NCI-H1436 (cell line): ENCODE results near the gene ZDHHC21.

ENCODE experiments used
- DNase-seq: peaks from one replicate; lab custom pipeline; 2025; lab: John Stamatoyannopoulos, UW

The ZDHHC21 gene

GRCh38 chr9:14616188-14616982 lies 76.8 kb downstream of the ZDHHC21 start:
- DNase-seq: peak; percentile 45

GRCh38 chr9:14608540-14608939 lies 84.7 kb downstream of the ZDHHC21 start:
- peak; percentile 61 for DNase-seq

DNA sequence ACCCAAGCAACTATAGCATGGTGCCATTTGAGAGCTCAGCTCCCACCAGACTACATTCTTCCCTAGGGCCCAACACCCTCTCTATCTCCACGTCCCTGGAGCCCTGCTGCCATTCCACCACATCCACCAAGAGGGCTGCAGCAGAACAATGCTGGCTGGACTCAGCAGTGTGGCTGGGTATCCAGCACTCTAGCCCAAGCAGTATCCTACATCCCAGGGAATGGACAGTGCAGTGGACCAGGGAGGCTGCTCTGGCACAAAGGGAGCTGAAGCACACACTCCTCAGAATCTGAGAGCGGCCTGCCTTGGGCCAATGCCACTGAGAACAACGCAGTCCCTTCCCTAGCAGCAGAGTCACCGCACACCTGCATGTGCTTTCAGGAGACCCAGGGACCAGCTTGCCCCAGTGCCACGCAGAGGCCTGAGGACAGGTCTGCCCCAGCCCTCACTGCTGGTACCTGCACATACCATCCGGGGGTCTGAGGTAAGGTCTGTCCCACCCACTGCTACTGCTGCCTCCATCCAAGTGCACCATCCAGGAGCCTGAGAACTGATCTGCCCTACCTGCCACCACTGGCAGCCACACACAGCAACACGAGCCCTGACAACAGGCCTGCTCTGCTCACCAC lies 95.9 kb downstream of the ZDHHC21 start:
- no peak for DNase-seq

DNA sequence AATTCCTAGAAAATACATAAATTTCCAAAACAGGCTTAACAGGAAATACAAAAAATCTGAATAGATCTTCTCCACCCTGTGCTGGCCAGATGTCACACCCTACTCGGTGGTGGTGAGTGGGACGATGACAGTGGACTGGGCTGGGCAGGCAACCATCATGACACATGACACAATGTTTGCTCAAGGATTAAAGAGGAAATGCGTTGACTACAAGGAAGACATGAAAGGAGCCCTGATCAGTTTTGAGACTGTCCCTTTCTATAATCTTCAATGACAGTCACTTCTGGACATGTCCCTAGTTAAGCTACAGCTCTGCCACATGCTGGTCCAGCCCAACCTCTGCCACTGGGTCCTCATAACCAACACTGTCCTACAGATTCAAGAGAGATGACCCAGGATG lies 99.8 kb downstream of the ZDHHC21 start:
- DNase-seq: no peak

DNA sequence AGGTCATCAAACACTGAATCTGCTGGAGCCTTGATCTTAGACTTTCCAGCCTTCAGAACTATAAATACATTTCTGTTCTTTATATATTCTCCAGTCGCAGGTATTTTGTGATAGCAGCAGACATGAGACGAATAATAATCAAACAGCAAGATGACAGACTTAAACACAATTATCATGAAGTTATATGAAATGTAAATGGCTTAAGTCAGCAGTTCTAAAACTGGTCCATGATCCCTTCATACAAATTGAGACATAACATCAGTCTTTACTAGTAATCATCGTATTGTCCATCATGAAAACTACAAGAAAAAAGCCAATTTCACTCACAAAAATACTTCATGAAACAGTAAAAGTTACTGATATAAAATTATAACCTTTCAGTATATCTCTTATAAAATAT lies 101.8 kb downstream of the ZDHHC21 start:
- no peak for DNase-seq

- no peak for DNase-seq
Measured at GRCh38 chr9:14585730-14586473, 107.3 kb downstream of the ZDHHC21 start.

DNA sequence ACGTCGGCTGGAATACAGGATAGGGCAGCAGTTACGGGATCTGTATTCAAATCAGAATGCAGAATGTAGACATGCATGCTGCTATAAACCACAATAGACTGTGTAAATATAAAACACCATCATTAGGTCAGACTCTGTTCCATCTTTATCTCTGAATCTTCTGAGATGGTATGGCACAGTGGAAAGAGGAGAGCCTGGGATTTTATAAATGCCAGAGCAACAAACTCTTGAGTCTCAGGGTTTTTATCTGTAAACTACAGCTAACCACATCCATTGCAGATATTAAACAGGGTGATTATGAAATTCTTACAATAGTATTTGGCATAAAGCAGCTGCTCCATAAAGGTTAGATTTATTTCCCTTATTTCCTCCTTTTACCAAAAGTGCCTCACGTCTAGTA lies 108.7 kb downstream of the ZDHHC21 start:
- DNase-seq: no peak

DNA sequence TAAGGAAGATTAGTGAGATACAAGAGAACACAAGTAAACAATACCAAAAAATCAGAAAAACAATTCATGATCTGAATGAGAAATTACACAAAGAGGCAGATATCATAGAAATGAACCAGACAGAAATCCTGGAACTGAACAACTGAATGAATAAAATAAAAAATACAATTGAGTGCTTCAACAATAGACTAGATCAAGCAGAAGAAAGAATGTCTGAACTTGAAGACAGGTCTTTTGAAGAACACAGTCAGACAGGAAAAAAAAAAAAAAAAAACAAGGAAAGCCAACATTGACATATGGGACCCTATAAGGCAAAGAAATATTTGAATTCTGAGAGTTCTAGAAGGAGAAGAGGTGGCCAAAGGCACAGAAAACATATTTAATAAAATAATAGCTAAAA lies 115.2 kb downstream of the ZDHHC21 start:
- DNase-seq: no peak

- DNase-seq: no peak
Measured at GRCh38 chr9:14574173-14574572, 119.1 kb downstream of the ZDHHC21 start.

GRCh38 chr9:14573319-14573718 lies 119.9 kb downstream of the ZDHHC21 start:
- no peak for DNase-seq

GRCh38 chr9:14565352-14566016 lies 127.7 kb downstream of the ZDHHC21 start:
- DNase-seq: no peak

GRCh38 chr9:14563902-14564624 lies 129.2 kb downstream of the ZDHHC21 start:
- DNase-seq: peak; percentile 66

- no peak for DNase-seq
Measured at GRCh38 chr9:14561929-14562405, 131.3 kb downstream of the ZDHHC21 start.
